Fibroblast of lung (primary cell): ENCODE results near the gene JTB. TPM values are rescaled to one million over a fixed set of nuclear protein-coding genes. Genes with fewer than 3 reads are reported as not detected.

Source experiments
- DNase-seq, 2 donors: peaks; one replicate each; pipeline versions ENCODE4 v3.0.0 to v3.0.0-alpha.2; 2010; ENCODE audit warnings: low read depth in 2 of 2
- H2AFZ ChIP-seq: 2 replicates; pipeline ENCODE4 v1.5.1; 2012; ENCODE audit warnings: low read length, control low read depth, inconsistent platforms
- H3K27ac ChIP-seq: 2 replicates; pipeline ENCODE4 v1.5.1; 2011; ENCODE audit warnings: low read length, control low read depth; ENCODE audit not compliant: insufficient read depth
- H3K27me3 ChIP-seq: 2 replicates; pipeline ENCODE4 v1.5.1; 2011; ENCODE audit warnings: mild to moderate bottlenecking, low read length; ENCODE audit not compliant: control insufficient read depth, insufficient read depth
- H3K36me3 ChIP-seq: 2 replicates; pipeline ENCODE4 v1.5.1; 2011; ENCODE audit warnings: low read length; ENCODE audit not compliant: control insufficient read depth, insufficient read depth
- H3K4me1 ChIP-seq: 2 replicates; pipeline ENCODE4 v1.5.1; 2011; ENCODE audit warnings: low read length; ENCODE audit not compliant: control insufficient read depth, insufficient read depth; ENCODE audit errors: extremely low read depth
- H3K4me2 ChIP-seq: 2 replicates; pipeline ENCODE4 v1.5.1; 2011; ENCODE audit warnings: low read length, control low read depth; ENCODE audit not compliant: insufficient read depth; ENCODE audit errors: extremely low read depth
- H3K4me3 ChIP-seq, 4 experiments: fragments of 200-600 bp in 1 of 4; sonication (generic) in 1 of 4; replicated peaks in 1 of 4; 2 replicates each; pipeline ENCODE4 v1.5.1; 2011 to 2016; ENCODE audit warnings: low read length in 4 of 4, low read depth in 3 of 4, mild to moderate bottlenecking in 3 of 4, control low read depth in 2 of 4, inconsistent platforms in 1 of 4, mixed read lengths in 1 of 4; ENCODE audit not compliant: insufficient read depth in 1 of 4; ENCODE audit errors: control extremely low read depth in 1 of 4
- H3K79me2 ChIP-seq: 2 replicates; pipeline ENCODE4 v1.5.1; 2012; ENCODE audit warnings: mild to moderate bottlenecking, low read length, inconsistent platforms; ENCODE audit not compliant: control insufficient read depth, insufficient read depth
- H3K9ac ChIP-seq: 2 replicates; pipeline ENCODE4 v1.5.1; 2011; ENCODE audit warnings: mild to moderate bottlenecking, low read length, control low read depth; ENCODE audit not compliant: insufficient read depth
- H3K9me3 ChIP-seq: 2 replicates; pipeline ENCODE4 v1.5.1; 2012; ENCODE audit warnings: low read depth, low read length; ENCODE audit not compliant: control insufficient read depth, insufficient read depth
- H4K20me1 ChIP-seq: 2 replicates; pipeline ENCODE4 v1.5.1; 2011; ENCODE audit warnings: low read length; ENCODE audit not compliant: control insufficient read depth, insufficient read depth; ENCODE audit errors: extremely low read depth
- EZH2 ChIP-seq: IDR thresholded peaks from 2 replicates; pipeline ENCODE4 v1.5.1; 2012; ENCODE audit warnings: low read length, control low read depth, mild to moderate bottlenecking; ENCODE audit errors: missing control alignments
- polyA plus RNA-seq, 2 donors: library from polyadenylated mRNA; depleted of rRNA in 1 of 2; stranded (reverse) in 1 of 2; unstranded in 1 of 2; fragments of >200 nt; gene quantifications; 2 replicates each; pipeline ENCODE4 v1.2.1, GENCODE V29; 2011 to 2012; ENCODE audit warnings: missing spikeins in 1 of 2
- total RNA-seq: library from RNA; depleted of rRNA; stranded (reverse); fragments of >200 nt; gene quantifications from 2 replicates; pipeline ENCODE4 v1.2.1, GENCODE V29; 2014
- TF ChIP-seq, protein P1 (sequence below), 2 donors: IDR thresholded peaks in 1 of 2; conservative IDR thresholded peaks in 1 of 2; 1 replicate in 1 of 2; 2 replicates in 1 of 2; pipeline ENCODE4 v1.5.1; 2011 to 2012; ENCODE audit warnings: low read length in 2 of 2, control low read depth in 1 of 2, inconsistent platforms in 1 of 2, low read depth in 1 of 2, mild to moderate bottlenecking in 1 of 2

JTB gene
- total and polyA plus RNA-seq, 2 donors (not counting 1 experiment from before 2014, with no cell fraction given) = 98.9 to 123 TPM

DNA sequence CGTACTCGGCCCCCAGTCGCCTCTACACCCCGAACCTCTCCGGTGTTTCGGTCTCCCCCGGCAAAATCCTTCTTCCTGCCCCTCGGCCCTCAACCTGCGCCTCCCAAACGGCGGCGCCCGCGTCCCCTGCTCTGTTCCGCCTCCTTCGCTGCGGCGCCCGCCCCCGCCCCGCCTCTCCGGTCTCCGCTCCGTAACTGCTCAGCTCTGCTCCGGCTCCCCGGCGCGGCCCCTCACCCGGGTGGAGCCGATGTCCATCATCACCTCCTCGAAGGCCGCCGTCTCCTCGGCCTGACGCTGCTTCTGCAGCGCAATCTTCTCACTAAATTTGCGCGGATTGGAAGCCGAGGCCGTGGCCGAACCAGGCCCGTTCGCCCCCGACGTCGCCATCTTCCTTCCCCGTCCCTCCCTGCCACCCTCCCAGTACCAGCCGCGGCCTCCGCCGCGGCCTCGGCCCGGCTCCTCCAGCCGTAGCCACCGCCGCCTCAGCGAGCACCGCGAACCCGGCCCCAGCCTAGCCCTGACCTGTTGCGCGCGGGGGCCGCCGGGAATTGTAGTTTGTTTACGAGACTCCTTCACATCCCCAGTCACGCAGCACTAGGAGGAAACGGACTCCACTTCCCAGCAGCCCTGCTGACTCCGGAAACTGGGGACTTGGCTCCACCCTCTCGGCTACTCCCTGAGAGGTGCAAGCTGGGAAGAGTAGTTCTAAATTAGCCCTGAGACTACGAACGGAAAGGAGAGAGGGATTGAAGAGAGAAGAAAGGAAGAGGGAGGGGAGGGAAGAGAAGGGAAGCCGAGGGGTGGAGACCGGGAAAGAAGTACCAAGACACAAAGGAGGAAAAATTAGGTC, 19.1 kb downstream of the JTB start, which contains the start of gene CRTC2:
Gene CRTC2 (minus strand): TSS at position 502 of the 850 bp plus-strand sequence. CDS start 115 bp downstream, at position 387.
- no peaks in the 10 kb centered on the region for H3K27me3 ChIP-seq
- peak; percentile 98 to 99 for DNase-seq
- no peaks in the 10 kb centered on the region for H4K20me1 ChIP-seq
- H3K79me2 ChIP-seq = peaks cover 47% of the 10 kb centered on the region
- H3K27ac ChIP-seq = peak within 1 kb of the TSS; percentile 53
- peak within 1 kb of the TSS; percentile 93 for H3K4me2 ChIP-seq
- H2AFZ ChIP-seq = peak within 1 kb of the TSS; percentile 64
- peaks cover 15% of the 10 kb centered on the region for H3K4me1 ChIP-seq
- peak within 1 kb of the TSS; percentile 72 to 96 (median 84) for H3K4me3 ChIP-seq
- H3K36me3 ChIP-seq = peaks cover 6% of the 10 kb centered on the region
- TF ChIP-seq EZH2 = no peak
- TF ChIP-seq, protein P1, sequence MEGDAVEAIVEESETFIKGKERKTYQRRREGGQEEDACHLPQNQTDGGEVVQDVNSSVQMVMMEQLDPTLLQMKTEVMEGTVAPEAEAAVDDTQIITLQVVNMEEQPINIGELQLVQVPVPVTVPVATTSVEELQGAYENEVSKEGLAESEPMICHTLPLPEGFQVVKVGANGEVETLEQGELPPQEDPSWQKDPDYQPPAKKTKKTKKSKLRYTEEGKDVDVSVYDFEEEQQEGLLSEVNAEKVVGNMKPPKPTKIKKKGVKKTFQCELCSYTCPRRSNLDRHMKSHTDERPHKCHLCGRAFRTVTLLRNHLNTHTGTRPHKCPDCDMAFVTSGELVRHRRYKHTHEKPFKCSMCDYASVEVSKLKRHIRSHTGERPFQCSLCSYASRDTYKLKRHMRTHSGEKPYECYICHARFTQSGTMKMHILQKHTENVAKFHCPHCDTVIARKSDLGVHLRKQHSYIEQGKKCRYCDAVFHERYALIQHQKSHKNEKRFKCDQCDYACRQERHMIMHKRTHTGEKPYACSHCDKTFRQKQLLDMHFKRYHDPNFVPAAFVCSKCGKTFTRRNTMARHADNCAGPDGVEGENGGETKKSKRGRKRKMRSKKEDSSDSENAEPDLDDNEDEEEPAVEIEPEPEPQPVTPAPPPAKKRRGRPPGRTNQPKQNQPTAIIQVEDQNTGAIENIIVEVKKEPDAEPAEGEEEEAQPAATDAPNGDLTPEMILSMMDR (conservative IDR thresholded peaks at IDR 0.05 in 1 of 2, IDR thresholded peaks at IDR 0.05 in 1 of 2; ENCODE audit: low read depth in 1 of 2, low read length in 2 of 2) = no peak
- peak within 1 kb of the TSS; percentile 86 for H3K9ac ChIP-seq
- H3K9me3 ChIP-seq = no peaks in the 10 kb centered on the region

DNA sequence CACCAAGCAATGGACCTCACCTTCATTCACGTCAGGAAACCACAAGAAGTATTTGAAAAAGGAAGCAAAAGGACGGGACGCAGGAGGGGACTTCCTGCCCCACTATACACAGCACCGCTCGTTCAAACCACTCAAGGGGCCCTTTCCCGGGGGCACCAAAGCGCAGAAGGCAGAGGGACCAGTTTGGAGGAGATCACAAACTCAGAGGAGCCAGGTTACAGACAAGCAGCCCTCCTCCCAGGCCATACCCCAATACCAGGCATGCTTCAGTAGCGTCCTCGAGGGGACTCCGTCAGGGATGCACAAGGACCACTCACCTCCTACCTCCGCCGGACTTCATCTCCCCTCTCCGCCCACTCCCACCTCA, 19.7 kb downstream of the JTB start:
- no peaks in the 10 kb centered on the region for H3K9me3 ChIP-seq
- H3K9ac ChIP-seq = peak overlapping the region; percentile 86
- H3K79me2 ChIP-seq = peaks cover 47% of the 10 kb centered on the region
- H3K4me3 ChIP-seq = peak overlapping the region; percentile 72 to 96 (median 84)
- no peak overlapping the region for H2AFZ ChIP-seq
- H4K20me1 ChIP-seq = no peaks in the 10 kb centered on the region
- TF ChIP-seq, protein P1 (conservative IDR thresholded peaks at IDR 0.05 in 1 of 2, IDR thresholded peaks at IDR 0.05 in 1 of 2; ENCODE audit: low read depth in 1 of 2, low read length in 2 of 2) = no peak
- no peak for TF ChIP-seq EZH2
- H3K27ac ChIP-seq = peak overlapping the region; percentile 53
- peaks cover 6% of the 10 kb centered on the region for H3K36me3 ChIP-seq
- peak overlapping the region; percentile 93 for H3K4me2 ChIP-seq
- no peaks in the 10 kb centered on the region for H3K27me3 ChIP-seq
- peaks cover 15% of the 10 kb centered on the region for H3K4me1 ChIP-seq
- peak in 1 of 2 donors; percentile 36 for DNase-seq

DNA sequence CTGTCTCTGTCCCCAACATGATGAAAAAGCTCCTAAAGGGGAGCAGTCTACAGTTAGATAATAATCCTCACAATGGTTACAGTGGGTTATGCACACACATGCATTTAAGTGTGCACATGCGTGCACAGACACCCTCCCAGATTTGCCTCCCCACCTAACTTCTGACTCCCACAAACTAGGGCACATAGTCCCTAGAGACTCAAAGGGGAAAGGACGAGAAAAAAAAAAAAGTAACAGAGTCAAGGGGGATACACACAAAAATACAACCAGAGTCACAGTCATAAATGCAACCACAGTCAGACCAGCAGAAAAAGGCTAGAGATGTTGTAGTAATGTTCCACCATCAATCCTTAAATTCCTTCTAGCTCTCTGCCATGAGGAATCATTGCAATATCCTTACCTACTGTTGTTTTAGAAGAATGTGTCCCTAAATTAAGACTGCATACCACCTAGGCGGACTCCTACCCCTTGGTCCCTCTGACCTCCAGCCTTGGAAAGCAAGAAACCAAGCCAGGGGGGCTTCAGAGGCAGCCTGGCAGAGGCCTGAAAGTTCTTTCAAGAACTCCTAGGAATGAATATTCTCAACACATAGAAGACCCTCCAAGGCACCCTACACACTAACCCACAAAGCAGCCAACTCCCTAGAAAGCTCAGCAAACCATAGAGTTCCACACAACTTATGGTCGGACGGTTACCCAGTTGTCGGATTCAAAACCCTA, 20.3 kb downstream of the JTB start:
- no peak for DNase-seq

More for the DNA sequence above, 20.3 kb downstream of the JTB start:
- Histone ChIP-seq H3K9me3 (no peaks in the 10 kb centered on the region), H3K36me3 (peaks cover 9% of the 10 kb centered on the region), H3K79me2 (peaks cover 41% of the 10 kb centered on the region), H3K4me1 (peaks cover 10% of the 10 kb centered on the region), H3K27me3 (no peaks in the 10 kb centered on the region), H2AFZ (no peak overlapping the region), H3K9ac (peak overlapping the region; percentile 86), H3K4me2 (peak overlapping the region; percentile 93), H3K4me3 (peak overlapping the region; percentile 72 to 96 (median 84)), H3K27ac (peak overlapping the region; percentile 53), H4K20me1 (no peaks in the 10 kb centered on the region)
- TF ChIP-seq EZH2 = no peak
- TF ChIP-seq, protein P1 (conservative IDR thresholded peaks at IDR 0.05 in 1 of 2, IDR thresholded peaks at IDR 0.05 in 1 of 2; ENCODE audit: low read depth in 1 of 2, low read length in 2 of 2) = no peak
